Ishikawa (cell line): Measurements from ENCODE around the gene MYH10.

ENCODE experiments used
- CEBPB ChIP-seq: IDR thresholded peaks from 2 replicates; pipeline ENCODE4 v1.6.1; 2012
- CREB1 ChIP-seq: IDR thresholded peaks from 2 replicates; pipeline ENCODE4 v1.6.1; 2012; ENCODE audit warnings: low read depth
- EGR1 ChIP-seq: IDR thresholded peaks from 2 replicates; pipeline ENCODE4 v1.6.1; 2012
- EP300 ChIP-seq: IDR thresholded peaks from 2 replicates; pipeline ENCODE4 v1.6.1; 2012; ENCODE audit warnings: borderline replicate concordance
- FOXM1 ChIP-seq: IDR thresholded peaks from 2 replicates; pipeline ENCODE4 v1.6.1; 2012; ENCODE audit warnings: low read depth, borderline replicate concordance
- MAX ChIP-seq: IDR thresholded peaks from 2 replicates; pipeline ENCODE4 v1.6.1; 2012
- NFIC ChIP-seq: IDR thresholded peaks from 2 replicates; pipeline ENCODE4 v1.6.1; 2012
- RAD21 ChIP-seq: IDR thresholded peaks from 2 replicates; pipeline ENCODE4 v1.6.1; 2012; ENCODE audit warnings: low read depth
- REST ChIP-seq: IDR thresholded peaks from 2 replicates; pipeline ENCODE4 v1.6.1; 2012; ENCODE audit warnings: low read depth, mild to moderate bottlenecking
- TAF1 ChIP-seq: IDR thresholded peaks from 2 replicates; pipeline ENCODE4 v1.6.1; 2012; ENCODE audit warnings: low read depth, mild to moderate bottlenecking
- TCF12 ChIP-seq: IDR thresholded peaks from 2 replicates; pipeline ENCODE4 v1.6.1; 2012; ENCODE audit warnings: low read depth
- TEAD4 ChIP-seq: IDR thresholded peaks from 2 replicates; pipeline ENCODE4 v1.6.1; 2012
- USF1 ChIP-seq: IDR thresholded peaks from 2 replicates; pipeline ENCODE4 v1.6.1; 2012
- YY1 ChIP-seq: IDR thresholded peaks from 2 replicates; pipeline ENCODE4 v1.6.1; 2012; ENCODE audit warnings: low read depth
- ZBTB7A ChIP-seq: IDR thresholded peaks from 2 replicates; pipeline ENCODE4 v1.6.1; 2012; ENCODE audit warnings: low read depth

MYH10 gene

GRCh38 chr17:8673612-8674011 is 43.1 kb upstream of the MYH10 start:
- TF ChIP-seq RAD21: no peak
- TF ChIP-seq CREB1: no peak
- TF ChIP-seq CEBPB: no peak

GRCh38 chr17:8672326-8672725 is 41.8 kb upstream of the MYH10 start:
- TF ChIP-seq CEBPB: no peak
- no peak for TF ChIP-seq FOXM1
- TF ChIP-seq CREB1: no peak
- TF ChIP-seq EP300: no peak
- no peak for TF ChIP-seq TCF12
- no peak for TF ChIP-seq RAD21
- TF ChIP-seq YY1: no peak
- no peak for TF ChIP-seq TEAD4
- no peak for TF ChIP-seq MAX
- no peak for TF ChIP-seq EGR1
- TF ChIP-seq TAF1: no peak
- TF ChIP-seq USF1: no peak
- TF ChIP-seq NFIC: no peak
- no peak for TF ChIP-seq REST
- no peak for TF ChIP-seq ZBTB7A

- TF ChIP-seq MAX: no peak
- no peak for TF ChIP-seq ZBTB7A
- TF ChIP-seq CEBPB: no peak
- TF ChIP-seq TCF12: no peak
- no peak for TF ChIP-seq EP300
- no peak for TF ChIP-seq REST
- no peak for TF ChIP-seq TEAD4
- no peak for TF ChIP-seq EGR1
These were observed 39.9 kb upstream of the MYH10 start for GRCh38 chr17:8670421-8670820.

- no peak for TF ChIP-seq TEAD4
- TF ChIP-seq USF1: no peak
- no peak for TF ChIP-seq ZBTB7A
- no peak for TF ChIP-seq NFIC
These were observed 37.7 kb upstream of the MYH10 start for GRCh38 chr17:8668176-8668740.

- TF ChIP-seq CREB1 (no peak), ZBTB7A (no peak), CEBPB (no peak), NFIC (no peak), TEAD4 (no peak), REST (no peak), EGR1 (no peak)
These were observed 36.9 kb upstream of the MYH10 start for GRCh38 chr17:8667421-8667820.

- TF ChIP-seq TCF12 (peak; percentile 53), TEAD4 (no peak), EP300 (peak; percentile 29; the same call in 1 of the 2 replicates), TAF1 (no peak)
These were observed 35.2 kb upstream of the MYH10 start for GRCh38 chr17:8665684-8666083.
